Endothelial cell of umbilical vein (primary cell): ENCODE measurements around the gene TRNT1. TPM values are rescaled to one million over a fixed set of nuclear protein-coding genes. Genes with fewer than 3 reads are reported as not detected.

Source experiments
- BruUV-seq: library from RNA; stranded (reverse); fragments of 400-500 nt; replicated peaks from 2 replicates; lab custom pipeline; 2021; lab: Mats Ljungman, UMichigan
- CTCF ChIA-PET: fragments of 300-600, 350-600 bp; sonication (Branson Sonifier 250); formaldehyde crosslinking; loops from one replicate; lab custom pipeline; 2021; ENCODE audit warnings: antibody characterized with exemption, inconsistent platforms; lab: Charles Lee
- POLR2A ChIA-PET: fragments of 300-600, 350-600 bp; sonication (Branson Sonifier 250); formaldehyde crosslinking; loops from one replicate; lab custom pipeline; 2021; ENCODE audit warnings: antibody characterized with exemption, inconsistent platforms; lab: Charles Lee
- DNase-seq: peaks from one replicate; pipeline ENCODE4 v3.0.0-alpha.2; 2011; ENCODE audit warnings: low read depth, low spot score
- FAIRE-seq: peaks from 2 replicates; lab custom pipeline; 2011; peaks lifted over from hg19 to GRCh38; lab: Jason Lieb, UNC
- H2AFZ ChIP-seq: 2 replicates; pipeline ENCODE4 v1.6.0; 2012; ENCODE audit warnings: low read depth, low read length, control low read depth, inconsistent platforms
- H3K27ac ChIP-seq: 2 replicates; pipeline ENCODE4 v1.5.1; 2011; ENCODE audit warnings: low read depth, mild to moderate bottlenecking, control low read depth, low read length, moderate library complexity; ENCODE audit not compliant: insufficient read depth
- H3K27me3 ChIP-seq, 2 experiments: 2 replicates each; pipeline versions ENCODE4 v1.6.0 to v1.6.1; 2011; ENCODE audit warnings: low read length in 2 of 2, mixed read lengths in 1 of 2; ENCODE audit not compliant: control insufficient read depth in 2 of 2, insufficient read depth in 2 of 2
- H3K36me3 ChIP-seq, 2 experiments: 2 replicates in 1 of 2; 3 replicates in 1 of 2; pipeline ENCODE4 v1.5.1; 2011; ENCODE audit warnings: low read length in 2 of 2, mild to moderate bottlenecking in 1 of 2, moderate library complexity in 1 of 2; ENCODE audit not compliant: control insufficient read depth in 2 of 2, insufficient read depth in 2 of 2; ENCODE audit errors: extremely low read depth in 1 of 2
- H3K4me1 ChIP-seq: 3 replicates; pipeline ENCODE4 v1.5.1; 2011; ENCODE audit warnings: mild to moderate bottlenecking, low read length; ENCODE audit not compliant: control insufficient read depth, insufficient read depth; ENCODE audit errors: extremely low read depth
- H3K4me2 ChIP-seq: 2 replicates; pipeline ENCODE4 v1.6.1; 2011; ENCODE audit warnings: low read length, control low read depth, mixed read lengths; ENCODE audit not compliant: insufficient read depth
- H3K4me3 ChIP-seq, 3 experiments: fragments of 200-600 bp in 1 of 3; sonication (generic), shearing (Covaris generic) in 1 of 3; replicated peaks in 1 of 3; 2 replicates each; pipeline ENCODE4 v1.5.1; 2011 to 2016; ENCODE audit warnings: control low read depth in 3 of 3, low read length in 3 of 3, mild to moderate bottlenecking in 2 of 3, inconsistent platforms in 1 of 3, low read depth in 1 of 3, moderate library complexity in 1 of 3; ENCODE audit not compliant: insufficient read depth in 1 of 3
- H3K79me2 ChIP-seq: 2 replicates; pipeline ENCODE4 v1.6.0; 2012; ENCODE audit warnings: low read length, inconsistent platforms; ENCODE audit not compliant: control insufficient read depth, insufficient read depth
- H3K9ac ChIP-seq: replicated peaks from 2 replicates; pipeline ENCODE3; 2011; ENCODE audit warnings: low read length, control low read depth; ENCODE audit not compliant: insufficient read depth; ENCODE audit errors: extremely low read depth
- H3K9me1 ChIP-seq: replicated peaks from 3 replicates; pipeline ENCODE4 v1.6.0; 2011; ENCODE audit warnings: mild to moderate bottlenecking, low read length; ENCODE audit not compliant: control insufficient read depth, insufficient read depth; ENCODE audit errors: extremely low read depth
- H3K9me3 ChIP-seq: replicated peaks from 2 replicates; pipeline ENCODE4 v1.5.1; 2012; ENCODE audit warnings: low read length, inconsistent platforms; ENCODE audit not compliant: control insufficient read depth, insufficient read depth
- H4K20me1 ChIP-seq: replicated peaks from 2 replicates; pipeline ENCODE3; 2011; ENCODE audit warnings: mild to moderate bottlenecking, low read length; ENCODE audit not compliant: control insufficient read depth, insufficient read depth; ENCODE audit errors: extremely low read depth
- EZH2 ChIP-seq: IDR thresholded peaks from 2 replicates; pipeline ENCODE4 v1.6.1; 2012; ENCODE audit warnings: borderline replicate concordance, low read depth, mild to moderate bottlenecking, moderate library complexity, low read length, inconsistent platforms; ENCODE audit not compliant: severe bottlenecking
- FOS ChIP-seq: IDR thresholded peaks from 2 replicates; pipeline ENCODE4 v1.6.1; 2011; ENCODE audit warnings: mild to moderate bottlenecking, low read length, moderate library complexity, borderline replicate concordance; ENCODE audit not compliant: insufficient read depth
- GATA2 ChIP-seq: IDR thresholded peaks from 2 replicates; pipeline ENCODE4 v1.7.0; 2011; ENCODE audit warnings: low read depth, mild to moderate bottlenecking, moderate library complexity, mixed read lengths, low read length; ENCODE audit not compliant: insufficient read length, insufficient read depth
- JUN ChIP-seq: IDR thresholded peaks from 2 replicates; pipeline ENCODE4 v1.6.1; 2011; ENCODE audit warnings: borderline replicate concordance, low read depth; ENCODE audit not compliant: insufficient read length, insufficient read depth
- MYC ChIP-seq: IDR thresholded peaks from one replicate; pipeline ENCODE4 v1.6.1; 2011; ENCODE audit warnings: mild to moderate bottlenecking, low read depth, low read length
- POLR2A ChIP-seq: IDR thresholded peaks from 2 replicates; pipeline ENCODE4 v1.6.1; 2012; ENCODE audit warnings: low read depth, mild to moderate bottlenecking, control low read depth, low read length
- POLR2AphosphoS5 ChIP-seq: IDR thresholded peaks from 2 replicates; pipeline ENCODE4 v1.6.1; 2012; ENCODE audit warnings: low read depth, mild to moderate bottlenecking, control low read depth, low read length, moderate library complexity; ENCODE audit not compliant: insufficient read depth
- dilution Hi-C: fragments of 300-500 bp; cut with MboI; formaldehyde crosslinking; loops from one replicate; pipeline ENCODE4 v1.15.0; 2019; ENCODE audit warnings: low sequenced_read_pairs; ENCODE audit not compliant: extremely low pct_ligation_motif_present
- intact Hi-C: fragments of 100-400 bp; cut with micrococcal nuclease; formaldehyde crosslinking; loops from one replicate; pipeline ENCODE4 v1.10.0; 2022
- polyA plus RNA-seq, 4 experiments: library from polyadenylated mRNA; depleted of rRNA in 3 of 4; stranded (reverse) in 3 of 4; unstranded in 1 of 4; fragments of >200 nt; gene quantifications; 2 replicates each; pipeline versions ENCODE4 v1.2.1 to v1.2.3, GENCODE V29; 2011 to 2012; ENCODE audit warnings: missing spikeins in 1 of 4
- total RNA-seq: library from RNA; stranded (reverse); gene quantifications from 2 replicates; pipeline ENCODE4 v1.2.3, GENCODE V29; 2021
- TF ChIP-seq, protein P1 (sequence below), 2 donors: IDR thresholded peaks; 1 replicate in 1 of 2; 2 replicates in 1 of 2; pipeline ENCODE4 v1.5.1; 2011; ENCODE audit warnings: low read length in 2 of 2, mild to moderate bottlenecking in 2 of 2, moderate library complexity in 2 of 2, control low read depth in 1 of 2, inconsistent platforms in 1 of 2, low read depth in 1 of 2; ENCODE audit not compliant: insufficient read depth in 1 of 2; ENCODE audit errors: extremely low read depth in 1 of 2
- TF ChIP-seq, protein P2 (sequence below): IDR thresholded peaks from 2 replicates; pipeline ENCODE4 v1.6.1; 2011; ENCODE audit not compliant: insufficient read depth, insufficient read length

The TRNT1 gene
- total and polyA plus RNA-seq, 2 donors (not counting 3 experiments of a cell fraction or from before 2014, with no cell fraction given) = 4.6 to 21.3 TPM

DNA sequence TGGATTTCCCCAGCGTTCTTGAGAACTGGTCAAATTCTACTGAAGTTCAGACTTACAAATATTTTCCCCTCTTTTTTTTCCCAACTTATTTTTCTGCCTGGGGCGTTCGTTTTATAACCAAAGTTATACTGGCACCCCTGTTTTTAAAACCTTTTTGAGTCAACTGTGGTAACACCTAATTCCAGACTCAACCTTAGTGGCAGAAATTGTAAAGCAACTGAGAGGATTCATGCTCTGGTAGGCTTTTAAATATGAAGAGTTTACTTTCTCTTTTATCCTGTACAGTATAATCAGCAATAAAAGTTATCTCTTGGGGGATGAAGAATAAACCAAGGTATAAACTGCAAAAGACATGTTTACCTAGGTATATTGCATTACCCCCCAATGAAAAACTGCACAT is 18.9 kb upstream of the TRNT1 start:
- ChIA-PET POLR2A (no interaction called here), CTCF (no interaction called here)
- TF ChIP-seq FOS (no peak), EZH2 (no peak), POLR2A (no peak), JUN (no peak), POLR2AphosphoS5 (no peak), GATA2 (no peak), MYC (no peak)
- TF ChIP-seq, protein P1, sequence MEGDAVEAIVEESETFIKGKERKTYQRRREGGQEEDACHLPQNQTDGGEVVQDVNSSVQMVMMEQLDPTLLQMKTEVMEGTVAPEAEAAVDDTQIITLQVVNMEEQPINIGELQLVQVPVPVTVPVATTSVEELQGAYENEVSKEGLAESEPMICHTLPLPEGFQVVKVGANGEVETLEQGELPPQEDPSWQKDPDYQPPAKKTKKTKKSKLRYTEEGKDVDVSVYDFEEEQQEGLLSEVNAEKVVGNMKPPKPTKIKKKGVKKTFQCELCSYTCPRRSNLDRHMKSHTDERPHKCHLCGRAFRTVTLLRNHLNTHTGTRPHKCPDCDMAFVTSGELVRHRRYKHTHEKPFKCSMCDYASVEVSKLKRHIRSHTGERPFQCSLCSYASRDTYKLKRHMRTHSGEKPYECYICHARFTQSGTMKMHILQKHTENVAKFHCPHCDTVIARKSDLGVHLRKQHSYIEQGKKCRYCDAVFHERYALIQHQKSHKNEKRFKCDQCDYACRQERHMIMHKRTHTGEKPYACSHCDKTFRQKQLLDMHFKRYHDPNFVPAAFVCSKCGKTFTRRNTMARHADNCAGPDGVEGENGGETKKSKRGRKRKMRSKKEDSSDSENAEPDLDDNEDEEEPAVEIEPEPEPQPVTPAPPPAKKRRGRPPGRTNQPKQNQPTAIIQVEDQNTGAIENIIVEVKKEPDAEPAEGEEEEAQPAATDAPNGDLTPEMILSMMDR (IDR thresholded peaks at IDR 0.05; ENCODE audit: extremely low read depth in 1 of 2, insufficient read depth in 1 of 2, low read depth in 1 of 2, low read length in 2 of 2) = no peak
- TF ChIP-seq, protein P2, sequence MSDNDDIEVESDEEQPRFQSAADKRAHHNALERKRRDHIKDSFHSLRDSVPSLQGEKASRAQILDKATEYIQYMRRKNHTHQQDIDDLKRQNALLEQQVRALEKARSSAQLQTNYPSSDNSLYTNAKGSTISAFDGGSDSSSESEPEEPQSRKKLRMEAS = no peak
- DNase-seq = no peak
- Histone ChIP-seq H3K79me2 (no peaks in the 10 kb centered on the region), H2AFZ (no peak overlapping the region), H3K4me2 (no peak overlapping the region), H3K9ac (no peak overlapping the region), H3K36me3 (no peaks in the 10 kb centered on the region), H3K9me1 (no peaks in the 10 kb centered on the region), H3K4me3 (no peak overlapping the region), H3K27me3 (no peaks in the 10 kb centered on the region), H3K27ac (no peak overlapping the region), H3K9me3 (no peaks in the 10 kb centered on the region), H3K4me1 (no peaks in the 10 kb centered on the region), H4K20me1 (no peaks in the 10 kb centered on the region)
- FAIRE-seq = no peak
- no TSS peak for BruUV-seq
- dilution Hi-C loops = no loop called here
- intact Hi-C loops = no loop called here
